ENCODE measurements around the gene NPAS1. TPM values are rescaled to one million over a fixed set of nuclear protein-coding genes. Genes with fewer than 3 reads are reported as not detected.

Gene NPAS1
- polyA plus RNA-seq, 3 donors, result not detected

- peaks cover 4 to 5% of the 10 kb centered on the region in 2 donors for H3K36me3 ChIP-seq (replicated peaks in 1 of 2; ENCODE audit: control insufficient read depth in 1 of 2, insufficient read depth in 2 of 2, low read length in 2 of 2)
- peaks cover 10 to 18% of the 10 kb centered on the region in 2 donors for H3K4me1 ChIP-seq (ENCODE audit: control insufficient read depth in 1 of 2, insufficient read depth in 2 of 2, low read length in 2 of 2)
- peak overlapping the region; percentile 42 to 77 for H3K27ac ChIP-seq (ENCODE audit: low read depth in 1 of 2, low read length in 2 of 2)
Observed at GRCh38 chr19:47047272-47047762, 27.7 kb downstream of the NPAS1 start.

More at GRCh38 chr19:47047272-47047762, 27.7 kb downstream of the NPAS1 start:
- H3K9me3 ChIP-seq (replicated peaks in 1 of 2; ENCODE audit: control insufficient read depth in 1 of 2, insufficient read depth in 1 of 2, low read length in 2 of 2), result peaks cover 0 to 5% of the 10 kb centered on the region in 2 donors
- no peaks in the 10 kb centered on the region for H3K27me3 ChIP-seq (ENCODE audit: control insufficient read depth in 2 of 2, insufficient read depth in 2 of 2, low read length in 2 of 2)
- TF ChIP-seq CTCF (IDR thresholded peaks at IDR 0.05), result no peak
- H2AFZ ChIP-seq (ENCODE audit: insufficient read depth, low read depth, low read length, poor library complexity, severe bottlenecking), result peak overlapping the region; percentile 98
- WGBS (ENCODE audit: insufficient coverage), result 95% methylated on average over 11 of the region's 13 CpGs
- H3K27me3 Mint-ChIP-seq (ENCODE audit: low read depth in 3 of 3), result peaks cover 0 to 2% (median 0%) of the 10 kb centered on the region in 3 donors
- peak overlapping the region in 4 of 7 donors; percentile 50 to 89 (median 84) for H3K27ac Mint-ChIP-seq
- peaks cover 30% of the 10 kb centered on the region for H3K4me1 Mint-ChIP-seq
- DNase-seq, result no peak
- H3K9me3 Mint-ChIP-seq, result peaks cover 0 to 3% (median 2%) of the 10 kb centered on the region in 7 donors
- peaks cover 5 to 16% of the 10 kb centered on the region in 2 donors for H3K36me3 Mint-ChIP-seq
- H3K4me3 Mint-ChIP-seq, result peak overlapping the region; percentile 91 to 95
- intact Hi-C loops (cut with micrococcal nuclease), result no loop called here
- H4K20me1 ChIP-seq (ENCODE audit: insufficient read depth, low read length), result no peaks in the 10 kb centered on the region
- H3K4me3 ChIP-seq (replicated peaks in 1 of 3; ENCODE audit: low read depth in 2 of 3, low read length in 3 of 3), result peak overlapping the region in 2 of 3 experiments; percentile 71 to 92
- peak overlapping the region; percentile 96 for H3K4me2 ChIP-seq (replicated peaks; ENCODE audit: extremely low read depth, low read length, poor library complexity, severe bottlenecking)
- peaks cover 14% of the 10 kb centered on the region for H3K79me2 ChIP-seq (ENCODE audit: insufficient read depth, low read length)
- H3K9ac ChIP-seq (ENCODE audit: insufficient read depth, low read length, poor library complexity, severe bottlenecking), result no peak overlapping the region
